GM18499 (cell line): ENCODE measurements around the gene SLC2A2.

Experiments
- ATAC-seq: cut with Tn5 transposase; IDR thresholded peaks from one replicate; pipeline ENCODE4 v1.9.1; 2021; ENCODE audit warnings: moderate number of reproducible peaks; ENCODE audit not compliant: insufficient read depth, unreplicated experiment

The SLC2A2 gene

GRCh38 chr3:171026597-171027293 lies at the start of gene SLC2A2:
Gene SLC2A2 (minus strand): TSS chr3:171026720. CDS start chr3:171026670, 50 bp downstream.
- ATAC-seq, result no peak

GRCh38 chr3:171072432-171072831 lies 45.9 kb upstream of the SLC2A2 start:
- ATAC-seq, result no peak

DNA sequence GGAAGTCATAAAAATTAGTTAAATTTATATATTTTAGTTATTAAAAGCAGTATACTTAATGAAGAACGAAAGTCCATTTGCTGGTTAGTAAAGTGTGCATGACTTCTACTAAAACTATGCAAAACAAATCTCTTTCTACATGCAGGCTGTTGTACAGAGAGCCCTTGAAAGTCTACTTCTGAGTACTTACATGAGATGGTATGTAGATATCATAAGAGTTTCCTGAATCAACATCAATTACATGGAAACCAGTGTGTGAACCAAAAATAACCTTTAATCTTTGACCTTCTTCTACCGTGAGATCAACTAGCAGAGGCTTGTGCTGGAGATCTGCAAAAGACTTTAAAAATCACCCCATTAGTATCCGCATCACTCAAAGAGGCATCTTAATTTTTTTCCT lies 42.1 kb upstream of the SLC2A2 start:
- no peak for ATAC-seq

- ATAC-seq, result no peak
These were observed 39.7 kb upstream of the SLC2A2 start for GRCh38 chr3:171066206-171066605.

- no peak for ATAC-seq
These were observed 39.2 kb upstream of the SLC2A2 start for GRCh38 chr3:171065732-171066131.

- no peak for ATAC-seq
These were observed 37.9 kb upstream of the SLC2A2 start for GRCh38 chr3:171064461-171064860.

DNA sequence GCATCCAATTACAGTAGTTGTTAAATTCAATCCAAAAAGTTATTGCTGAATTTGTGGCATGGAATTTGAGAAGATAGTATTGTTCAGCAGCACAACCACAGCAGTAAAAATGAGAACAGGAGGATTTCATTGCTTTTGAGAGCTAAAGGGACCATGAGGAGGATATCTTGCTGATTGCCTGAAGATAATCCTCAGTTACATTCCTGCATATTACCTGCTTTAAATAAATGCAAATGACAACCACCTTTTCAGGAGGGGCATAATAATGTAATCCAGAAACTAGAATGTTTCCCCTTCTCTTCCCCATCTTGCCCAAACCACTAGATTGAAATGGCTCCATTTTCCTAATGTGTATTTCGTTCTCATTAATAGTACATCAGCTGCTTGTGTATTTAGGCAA lies 35.2 kb upstream of the SLC2A2 start:
- no peak for ATAC-seq

DNA sequence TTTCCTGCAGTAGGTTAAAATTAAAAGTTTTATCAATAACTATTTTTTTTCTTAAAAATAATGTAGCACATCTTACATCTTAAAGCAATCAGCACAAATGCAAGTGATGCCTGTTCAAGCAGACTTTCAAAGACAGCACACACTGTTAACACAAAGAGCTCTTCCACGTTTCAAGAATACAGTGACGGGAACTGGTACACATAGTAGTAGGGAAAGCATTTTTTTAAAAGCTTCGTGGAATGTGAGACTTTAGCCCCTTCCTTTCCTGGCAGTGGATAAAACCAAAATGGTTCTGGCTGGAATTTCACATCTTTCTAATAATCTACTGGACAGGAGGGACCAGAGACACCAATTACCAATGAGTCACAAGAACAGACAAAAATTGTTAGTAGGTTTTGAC lies 33.5 kb upstream of the SLC2A2 start:
- no peak for ATAC-seq

- no peak for ATAC-seq
These were observed 32.5 kb upstream of the SLC2A2 start for GRCh38 chr3:171058873-171059603.

- no peak for ATAC-seq
These were observed 31.5 kb upstream of the SLC2A2 start for GRCh38 chr3:171058058-171058457.

DNA sequence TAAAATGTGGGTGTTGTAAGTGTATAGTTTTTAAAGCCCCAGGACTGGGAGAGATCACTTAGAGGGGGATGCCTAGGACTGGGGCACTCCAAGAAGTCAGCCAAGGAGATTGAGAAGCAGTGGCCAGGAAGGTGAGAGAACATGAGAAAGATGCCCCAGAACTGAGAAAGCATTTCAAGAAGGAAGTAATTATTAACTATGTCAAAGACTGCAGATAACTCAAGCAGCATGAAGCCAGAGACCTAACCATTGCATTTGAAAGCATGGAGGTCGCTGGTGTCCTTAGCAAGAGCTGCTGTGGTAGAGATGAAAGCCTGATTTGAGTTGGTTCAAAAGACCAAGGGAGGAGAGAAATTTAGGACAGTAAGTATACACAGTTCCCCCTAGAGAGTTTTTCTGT lies 30.6 kb upstream of the SLC2A2 start:
- ATAC-seq, result no peak

DNA sequence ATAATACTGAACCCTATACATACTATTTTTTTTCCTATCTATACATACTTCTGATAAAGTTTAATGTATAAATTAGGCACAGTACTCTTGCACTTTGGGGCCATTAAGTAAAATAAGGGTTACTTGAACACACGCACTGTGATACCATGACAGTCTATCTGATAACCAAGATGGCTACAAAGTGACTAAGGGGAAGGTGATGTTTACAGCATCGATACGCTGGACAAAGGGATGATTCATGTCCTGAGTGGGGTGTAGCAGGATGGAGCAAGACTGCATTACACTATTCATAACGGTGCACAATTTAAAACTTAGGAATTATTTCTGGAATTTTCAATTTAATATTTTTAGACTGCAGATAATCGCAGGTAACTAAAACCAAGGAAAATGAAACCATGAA lies 30.0 kb upstream of the SLC2A2 start:
- no peak for ATAC-seq

- ATAC-seq, result no peak
These were observed 29.0 kb upstream of the SLC2A2 start for GRCh38 chr3:171055336-171056178.

DNA sequence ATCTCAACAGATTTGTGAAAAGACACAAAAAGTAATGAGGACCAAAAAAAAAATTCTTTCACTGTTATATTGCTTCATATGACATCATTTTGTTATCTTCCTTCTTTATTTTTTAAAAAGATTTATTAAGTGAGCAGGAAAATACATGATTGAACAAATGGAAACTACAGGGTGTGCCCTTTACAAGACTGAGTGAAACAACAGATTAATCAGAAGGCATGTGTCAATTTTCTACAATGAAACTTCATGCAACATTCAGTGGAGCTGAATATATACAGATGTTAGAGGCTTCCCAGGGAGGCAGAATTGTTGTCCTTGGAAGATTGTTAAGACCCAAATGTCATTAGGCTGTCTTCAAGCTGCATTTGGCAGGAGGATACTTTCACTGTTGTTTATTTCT lies 28.4 kb upstream of the SLC2A2 start:
- no peak for ATAC-seq

DNA sequence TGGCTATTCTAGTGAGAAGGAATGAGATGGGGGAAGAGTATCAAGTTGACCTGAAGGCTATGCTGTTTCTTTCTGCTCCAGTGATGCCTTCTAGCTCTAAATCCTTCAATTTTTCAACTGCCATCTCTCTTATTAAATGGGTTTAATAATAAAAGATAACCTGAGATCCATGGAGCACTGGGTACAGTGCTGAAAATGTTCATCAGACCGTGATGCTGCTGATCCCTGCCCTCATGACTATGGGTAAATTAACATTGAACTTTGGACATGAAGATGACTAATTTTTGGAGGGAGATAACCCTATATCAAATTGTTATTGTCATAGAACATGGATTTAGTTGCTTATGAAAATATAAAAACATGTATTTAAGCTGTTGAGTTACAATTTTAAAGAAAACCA lies 27.7 kb upstream of the SLC2A2 start:
- no peak for ATAC-seq

DNA sequence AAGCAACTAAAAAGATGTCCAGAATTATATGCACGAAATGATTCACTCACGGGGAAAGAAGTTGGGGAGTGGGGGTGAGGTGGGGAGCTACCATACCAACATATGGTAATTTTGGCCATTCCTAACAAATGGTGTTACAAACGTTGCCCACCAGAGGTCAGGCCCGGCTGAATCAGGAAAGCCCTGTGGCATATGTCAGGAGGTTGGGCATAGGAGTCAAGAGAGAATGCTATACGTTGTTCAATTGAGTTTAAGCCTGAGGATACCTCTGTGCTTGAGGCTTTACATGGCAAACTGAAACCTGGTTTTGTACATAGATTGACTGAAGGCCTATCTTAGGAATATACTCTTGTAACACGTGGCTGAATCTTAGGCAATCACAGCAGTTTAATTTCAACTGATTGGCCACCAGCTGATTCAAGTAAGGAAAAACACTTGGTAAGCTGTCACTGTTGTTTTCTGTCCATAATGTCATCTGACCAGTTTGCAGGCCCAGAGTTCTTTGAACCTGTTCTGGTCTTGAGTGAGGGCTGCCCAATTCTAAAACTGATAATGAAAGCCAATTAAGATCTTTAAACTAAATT lies 23.4 kb upstream of the SLC2A2 start:
- ATAC-seq, result peak; percentile 78

DNA sequence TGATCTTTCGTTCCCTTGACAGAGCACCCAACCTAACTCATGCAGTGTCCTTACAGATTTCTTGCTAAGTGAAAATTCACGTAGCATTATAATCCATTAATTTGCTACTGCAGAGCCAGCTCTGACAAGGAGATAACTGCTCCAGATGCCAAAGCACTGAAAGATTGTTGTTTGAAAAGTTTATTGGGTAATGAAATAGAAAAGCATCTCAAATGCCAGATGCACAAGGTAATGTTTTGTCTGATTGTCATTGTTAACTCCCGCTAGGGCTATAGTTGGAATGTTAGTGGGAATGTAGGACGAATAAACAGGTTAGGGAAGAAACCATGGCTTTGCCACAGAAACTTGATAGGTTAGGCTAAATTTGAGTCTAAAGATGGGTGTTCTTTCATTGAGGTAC lies 20.2 kb upstream of the SLC2A2 start:
- no peak for ATAC-seq

- ATAC-seq, result no peak
These were observed 18.6 kb upstream of the SLC2A2 start for GRCh38 chr3:171044835-171045793.

DNA sequence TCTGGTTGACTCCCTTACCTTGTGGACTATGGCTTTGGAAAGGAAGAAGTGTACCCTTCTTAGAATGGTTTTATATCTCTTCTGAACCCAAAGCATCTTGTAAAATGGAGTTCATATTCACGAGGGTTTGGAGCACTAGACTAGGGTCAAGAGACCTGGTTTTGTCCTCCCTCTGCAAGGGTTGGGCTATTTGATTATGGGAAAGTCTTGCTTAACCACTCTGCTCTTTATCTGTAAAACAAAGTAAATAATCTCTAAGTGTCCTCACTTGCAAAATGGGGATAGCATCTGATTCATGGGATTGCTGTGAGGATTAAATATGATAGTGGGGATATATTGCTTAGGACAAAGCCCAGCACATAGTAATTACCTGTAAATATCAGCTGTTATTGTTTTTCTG lies 17.9 kb upstream of the SLC2A2 start:
- ATAC-seq, result no peak

DNA sequence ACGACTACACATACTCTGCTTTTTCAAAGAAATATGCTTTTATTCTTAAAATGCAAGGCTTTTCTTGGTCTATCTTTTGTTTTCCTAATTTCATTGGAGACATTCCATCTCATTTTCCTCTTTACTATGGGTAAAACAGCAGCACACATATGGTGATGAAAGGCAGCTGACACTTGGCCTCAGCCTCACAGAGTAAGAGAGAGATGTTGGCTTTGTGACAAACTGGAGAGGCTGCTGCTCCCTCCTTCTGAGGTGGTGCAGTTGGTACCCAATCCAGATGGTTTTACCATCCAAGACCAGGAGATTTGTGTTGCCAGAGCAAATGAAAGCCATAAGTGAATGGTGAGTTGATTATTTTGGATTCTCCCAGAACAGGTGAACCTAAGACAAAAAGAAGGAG lies 13.2 kb upstream of the SLC2A2 start:
- ATAC-seq, result no peak
